ENCODE results near the gene CCIN.

GRCh38 chr9:36128349-36128748 is 40.8 kb upstream of the CCIN start:
- TF ChIP-seq, protein P1, sequence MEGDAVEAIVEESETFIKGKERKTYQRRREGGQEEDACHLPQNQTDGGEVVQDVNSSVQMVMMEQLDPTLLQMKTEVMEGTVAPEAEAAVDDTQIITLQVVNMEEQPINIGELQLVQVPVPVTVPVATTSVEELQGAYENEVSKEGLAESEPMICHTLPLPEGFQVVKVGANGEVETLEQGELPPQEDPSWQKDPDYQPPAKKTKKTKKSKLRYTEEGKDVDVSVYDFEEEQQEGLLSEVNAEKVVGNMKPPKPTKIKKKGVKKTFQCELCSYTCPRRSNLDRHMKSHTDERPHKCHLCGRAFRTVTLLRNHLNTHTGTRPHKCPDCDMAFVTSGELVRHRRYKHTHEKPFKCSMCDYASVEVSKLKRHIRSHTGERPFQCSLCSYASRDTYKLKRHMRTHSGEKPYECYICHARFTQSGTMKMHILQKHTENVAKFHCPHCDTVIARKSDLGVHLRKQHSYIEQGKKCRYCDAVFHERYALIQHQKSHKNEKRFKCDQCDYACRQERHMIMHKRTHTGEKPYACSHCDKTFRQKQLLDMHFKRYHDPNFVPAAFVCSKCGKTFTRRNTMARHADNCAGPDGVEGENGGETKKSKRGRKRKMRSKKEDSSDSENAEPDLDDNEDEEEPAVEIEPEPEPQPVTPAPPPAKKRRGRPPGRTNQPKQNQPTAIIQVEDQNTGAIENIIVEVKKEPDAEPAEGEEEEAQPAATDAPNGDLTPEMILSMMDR (CRISPR knock-in tag; IDR thresholded peaks at IDR 0.05): no peak
- TF ChIP-seq NFE2L1 (CRISPR knock-in tag; IDR thresholded peaks at IDR 0.05; ENCODE audit: borderline replicate concordance) (no peak), POLR2A (IDR thresholded peaks at IDR 0.05; ENCODE audit: insufficient read depth in 1 of 2, low read depth in 2 of 2, low read length in 2 of 2) (no peak), ZNF780A (CRISPR knock-in tag; IDR thresholded peaks at IDR 0.05) (no peak), SP2 (CRISPR knock-in tag; IDR thresholded peaks at IDR 0.05) (no peak), ZNF772 (CRISPR knock-in tag; IDR thresholded peaks at IDR 0.05) (no peak), HNRNPUL1 (IDR thresholded peaks at IDR 0.05; ENCODE audit: low read depth, low read length) (no peak), ZNF446 (CRISPR knock-in tag; IDR thresholded peaks at IDR 0.05) (no peak), ZNF318 (CRISPR knock-in tag; IDR thresholded peaks at IDR 0.05) (no peak)
- TF ChIP-seq, protein P2, sequence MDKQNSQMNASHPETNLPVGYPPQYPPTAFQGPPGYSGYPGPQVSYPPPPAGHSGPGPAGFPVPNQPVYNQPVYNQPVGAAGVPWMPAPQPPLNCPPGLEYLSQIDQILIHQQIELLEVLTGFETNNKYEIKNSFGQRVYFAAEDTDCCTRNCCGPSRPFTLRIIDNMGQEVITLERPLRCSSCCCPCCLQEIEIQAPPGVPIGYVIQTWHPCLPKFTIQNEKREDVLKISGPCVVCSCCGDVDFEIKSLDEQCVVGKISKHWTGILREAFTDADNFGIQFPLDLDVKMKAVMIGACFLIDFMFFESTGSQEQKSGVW (CRISPR knock-in tag; IDR thresholded peaks at IDR 0.05; ENCODE audit: borderline replicate concordance): no peak

Data from HepG2 (cell line).